Upper lobe of left lung (tissue), 4 donors: ENCODE measurements around the gene GMIP.

Source experiments
- CTCF ChIP-seq, 6 experiments: fragments of 450-650 bp in 4 of 6; fragments of 200-600 bp in 2 of 6; sonication (generic) in 2 of 6; IDR thresholded peaks; one replicate each; pipeline ENCODE4 v1.5.1; 2016 to 2019; ENCODE audit warnings: antibody characterized with exemption in 6 of 6
- EP300 ChIP-seq, 4 donors: sonication (generic); formaldehyde crosslinking; IDR thresholded peaks; one replicate each; pipeline ENCODE4 v1.5.1; 2017; ENCODE audit warnings: antibody characterized with exemption in 4 of 4, control low read depth in 2 of 4
- POLR2A ChIP-seq, 4 donors: fragments of 450-650 bp; IDR thresholded peaks; one replicate each; pipeline ENCODE4 v1.5.1; 2016 to 2017; ENCODE audit warnings: antibody characterized with exemption in 4 of 4, mild to moderate bottlenecking in 2 of 4
- POLR2AphosphoS5 ChIP-seq, 2 donors: sonication (generic); formaldehyde crosslinking; IDR thresholded peaks; one replicate each; pipeline ENCODE4 v1.5.1; 2017; ENCODE audit warnings: antibody characterized with exemption in 2 of 2

- TF ChIP-seq POLR2A (IDR thresholded peaks at IDR 0.05): no peak
- no peak for TF ChIP-seq CTCF (IDR thresholded peaks at IDR 0.05)
- TF ChIP-seq POLR2AphosphoS5 (IDR thresholded peaks at IDR 0.05): no peak
- no peak for TF ChIP-seq EP300 (IDR thresholded peaks at IDR 0.05)
Observed at GRCh38 chr19:19691683-19692082, 48.2 kb upstream of the GMIP start.
